Right atrium auricular region (tissue), 2 donors: ENCODE data around the gene PALLD. TPM values are rescaled to one million over a fixed set of nuclear protein-coding genes. Genes with fewer than 3 reads are reported as not detected.

Source experiments
- DNase-seq: peaks from one replicate; pipeline ENCODE4 v3.0.0-alpha.2; 2019; ENCODE audit warnings: low spot score
- H3K27ac ChIP-seq, 2 donors: fragments of 200-600 bp; sonication (generic); 1 replicate in 1 of 2; 2 replicates in 1 of 2; pipeline ENCODE4 v1.5.1; 2016 to 2019
- H3K27me3 ChIP-seq, 2 donors: fragments of 200-600 bp; sonication (generic); one replicate each; pipeline versions ENCODE4 v1.5.1 to v1.6.0; 2017 to 2019
- H3K36me3 ChIP-seq: fragments of 200-600 bp; sonication (generic); one replicate; pipeline ENCODE4 v1.5.1; 2016
- H3K4me1 ChIP-seq, 2 donors: fragments of 200-600 bp; sonication (generic); one replicate each; pipeline versions ENCODE4 v1.5.1 to v1.6.0; 2017 to 2019
- H3K4me3 ChIP-seq, 2 donors: fragments of 200-600 bp; sonication (generic); 1 replicate in 1 of 2; 2 replicates in 1 of 2; pipeline ENCODE4 v1.5.1; 2017 to 2019; ENCODE audit warnings: mild to moderate bottlenecking in 1 of 2, moderate library complexity in 1 of 2
- H3K9me3 ChIP-seq, 2 donors: fragments of 200-600 bp; sonication (generic); one replicate each; pipeline ENCODE4 v1.5.1; 2019
- total RNA-seq, 2 donors: library from RNA; depleted of rRNA; stranded (reverse); fragments of >200 nt; gene quantifications; one replicate each; pipeline ENCODE4 v1.1.0, GENCODE V29; 2016
- TF ChIP-seq, protein P1 (sequence below), 2 donors: fragments of 200-600 bp; sonication (generic); IDR thresholded peaks; one replicate each; pipeline ENCODE4 v1.5.1; 2019; ENCODE audit warnings: antibody characterized with exemption in 2 of 2

PALLD gene
- total RNA-seq, 2 donors from 2014 or later, result 764 to 782 TPM

DNA sequence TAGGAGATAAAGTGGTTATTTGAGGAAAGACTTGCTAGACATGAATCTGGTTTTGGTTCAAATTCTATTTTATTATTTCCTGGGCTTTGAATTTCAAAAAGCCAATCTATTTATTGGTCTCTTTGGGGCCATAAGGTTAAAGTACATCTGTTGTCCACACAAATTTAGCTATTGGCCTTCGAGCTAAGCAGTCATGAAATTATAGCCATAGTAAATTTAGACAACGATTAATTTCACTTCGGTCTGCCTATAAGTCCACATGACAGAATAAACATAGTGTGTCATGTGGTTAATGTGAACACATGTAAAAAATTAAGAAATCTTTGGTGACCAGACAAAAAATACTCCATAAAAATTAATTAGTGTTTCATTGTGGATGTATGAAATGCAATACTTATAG, 161.9 kb downstream of the PALLD start:
- H3K4me3 ChIP-seq, result no peak overlapping the region
- peaks cover 0 to 30% of the 10 kb centered on the region in 2 donors for H3K4me1 ChIP-seq

DNA sequence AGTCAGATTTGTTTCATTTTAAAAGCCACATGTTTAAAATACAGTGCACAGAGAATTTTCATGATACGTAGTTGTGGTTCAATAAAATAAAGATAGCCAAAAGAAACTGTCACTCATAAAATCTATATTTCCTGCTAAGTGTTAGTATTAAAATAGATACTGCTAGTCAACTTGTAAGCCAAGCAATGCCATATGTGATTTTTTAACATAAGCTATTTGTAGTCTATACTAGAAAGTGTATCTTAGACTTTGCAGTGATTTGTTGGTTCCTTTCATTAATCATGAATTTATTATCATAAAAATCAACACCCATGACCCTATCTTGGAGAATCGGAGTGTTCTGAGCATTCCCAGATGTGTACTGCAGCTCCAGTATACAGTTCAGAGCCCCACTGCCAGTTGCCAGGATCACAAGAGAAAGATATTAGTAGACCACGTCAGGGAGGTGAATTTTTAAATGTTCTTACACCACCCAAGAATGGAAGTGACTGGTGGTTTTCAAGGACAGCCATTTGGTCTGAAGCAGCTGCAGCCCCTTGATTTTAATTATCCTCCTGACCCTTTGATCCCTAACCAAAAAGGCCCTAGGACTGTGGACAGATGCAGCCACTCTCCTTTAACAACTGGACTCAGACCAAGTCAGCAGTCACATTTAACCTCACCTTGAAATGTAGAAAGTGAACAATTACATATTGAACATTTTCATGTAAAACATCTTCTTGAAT, 163.1 kb downstream of the PALLD start:
- Histone ChIP-seq H3K27me3 (no peaks in the 10 kb centered on the region), H3K27ac (no peak overlapping the region)
- TF ChIP-seq, protein P1, sequence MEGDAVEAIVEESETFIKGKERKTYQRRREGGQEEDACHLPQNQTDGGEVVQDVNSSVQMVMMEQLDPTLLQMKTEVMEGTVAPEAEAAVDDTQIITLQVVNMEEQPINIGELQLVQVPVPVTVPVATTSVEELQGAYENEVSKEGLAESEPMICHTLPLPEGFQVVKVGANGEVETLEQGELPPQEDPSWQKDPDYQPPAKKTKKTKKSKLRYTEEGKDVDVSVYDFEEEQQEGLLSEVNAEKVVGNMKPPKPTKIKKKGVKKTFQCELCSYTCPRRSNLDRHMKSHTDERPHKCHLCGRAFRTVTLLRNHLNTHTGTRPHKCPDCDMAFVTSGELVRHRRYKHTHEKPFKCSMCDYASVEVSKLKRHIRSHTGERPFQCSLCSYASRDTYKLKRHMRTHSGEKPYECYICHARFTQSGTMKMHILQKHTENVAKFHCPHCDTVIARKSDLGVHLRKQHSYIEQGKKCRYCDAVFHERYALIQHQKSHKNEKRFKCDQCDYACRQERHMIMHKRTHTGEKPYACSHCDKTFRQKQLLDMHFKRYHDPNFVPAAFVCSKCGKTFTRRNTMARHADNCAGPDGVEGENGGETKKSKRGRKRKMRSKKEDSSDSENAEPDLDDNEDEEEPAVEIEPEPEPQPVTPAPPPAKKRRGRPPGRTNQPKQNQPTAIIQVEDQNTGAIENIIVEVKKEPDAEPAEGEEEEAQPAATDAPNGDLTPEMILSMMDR (IDR thresholded peaks at IDR 0.05), result no peak

More for the DNA sequence above, 161.9 kb downstream of the PALLD start:
- no peaks in the 10 kb centered on the region for H3K36me3 ChIP-seq
- H3K9me3 ChIP-seq, result no peaks in the 10 kb centered on the region
- TF ChIP-seq, protein P1 (IDR thresholded peaks at IDR 0.05), result no peak
- H3K27ac ChIP-seq, result no peak overlapping the region
- no peak for DNase-seq
- no peaks in the 10 kb centered on the region for H3K27me3 ChIP-seq

DNA sequence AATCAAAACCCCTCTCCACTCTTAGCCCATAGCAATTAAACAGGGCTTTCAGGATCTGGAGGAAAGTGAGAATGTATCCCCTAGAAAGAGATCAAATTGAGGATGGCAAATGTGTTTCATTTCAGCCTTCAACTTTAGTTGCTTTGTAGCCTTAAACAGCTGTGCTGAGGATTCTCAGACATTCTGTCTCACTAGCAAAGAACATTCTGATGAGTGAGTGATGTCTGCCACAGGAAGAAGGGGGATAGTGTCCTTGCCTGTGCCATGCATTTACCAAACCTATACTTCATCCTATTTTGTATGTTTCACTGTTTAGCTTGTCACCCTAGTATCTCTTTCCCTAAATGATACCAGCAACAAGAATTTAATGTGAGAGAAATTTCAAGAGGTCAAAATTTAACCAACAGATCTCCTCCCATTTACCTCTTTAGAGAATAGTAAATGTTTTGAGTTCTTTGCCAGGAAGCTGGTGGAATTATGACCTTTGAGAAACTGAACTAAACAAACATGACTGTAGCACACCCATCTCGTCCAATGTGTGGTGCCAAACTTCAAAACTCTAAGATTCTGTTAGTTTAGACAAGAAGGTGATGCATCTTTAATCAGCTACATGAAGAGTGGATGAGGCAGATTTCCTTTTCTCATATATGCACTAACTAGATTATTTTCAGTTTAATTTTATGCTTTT, 165.6 kb downstream of the PALLD start:
- Histone ChIP-seq H3K27me3 (no peaks in the 10 kb centered on the region), H3K27ac (no peak overlapping the region), H3K36me3 (no peaks in the 10 kb centered on the region), H3K9me3 (no peaks in the 10 kb centered on the region), H3K4me1 (peaks cover 0 to 24% of the 10 kb centered on the region in 2 donors), H3K4me3 (no peak overlapping the region)
- no peak for DNase-seq
- TF ChIP-seq, protein P1 (IDR thresholded peaks at IDR 0.05), result no peak

More for the DNA sequence above, 163.1 kb downstream of the PALLD start:
- H3K36me3 ChIP-seq, result no peaks in the 10 kb centered on the region
- DNase-seq, result no peak
- no peaks in the 10 kb centered on the region for H3K9me3 ChIP-seq
- peaks cover 0 to 30% of the 10 kb centered on the region in 2 donors for H3K4me1 ChIP-seq
- H3K4me3 ChIP-seq, result no peak overlapping the region

DNA sequence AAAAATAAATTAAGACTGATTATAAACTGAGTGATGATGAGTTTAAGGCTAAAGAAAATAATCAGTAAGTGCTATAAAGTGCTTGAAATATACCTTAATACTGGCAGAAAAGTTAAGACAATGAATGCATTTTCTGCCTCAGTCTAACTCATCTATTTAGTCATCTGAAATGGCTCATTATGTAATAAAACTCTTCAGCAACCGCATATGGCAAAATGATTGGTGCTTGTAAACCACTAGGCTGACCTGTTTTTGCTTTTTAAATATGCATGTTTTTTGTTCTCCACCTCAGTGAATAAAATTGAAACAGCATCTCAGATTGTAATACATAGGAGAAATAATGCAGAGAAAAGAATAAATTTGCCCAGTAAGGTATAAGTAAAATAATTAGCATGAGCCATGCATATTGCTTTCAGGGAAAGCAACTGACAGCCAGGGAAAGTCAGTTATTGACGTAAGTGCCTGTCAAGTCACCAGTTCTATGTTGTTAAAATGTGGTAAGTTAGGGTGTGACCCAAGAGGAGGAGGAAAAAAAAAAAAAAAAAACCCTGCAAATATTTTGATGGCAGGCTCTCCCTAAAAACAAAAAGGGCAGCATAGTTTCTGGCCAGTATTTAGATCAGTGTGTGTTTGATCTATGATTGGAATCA, 167.5 kb downstream of the PALLD start:
- Histone ChIP-seq H3K36me3 (no peaks in the 10 kb centered on the region), H3K27me3 (no peaks in the 10 kb centered on the region), H3K4me1 (peaks cover 0 to 24% of the 10 kb centered on the region in 2 donors), H3K4me3 (no peak overlapping the region), H3K9me3 (no peaks in the 10 kb centered on the region), H3K27ac (no peak overlapping the region)
- TF ChIP-seq, protein P1 (IDR thresholded peaks at IDR 0.05), result no peak
- no peak for DNase-seq

DNA sequence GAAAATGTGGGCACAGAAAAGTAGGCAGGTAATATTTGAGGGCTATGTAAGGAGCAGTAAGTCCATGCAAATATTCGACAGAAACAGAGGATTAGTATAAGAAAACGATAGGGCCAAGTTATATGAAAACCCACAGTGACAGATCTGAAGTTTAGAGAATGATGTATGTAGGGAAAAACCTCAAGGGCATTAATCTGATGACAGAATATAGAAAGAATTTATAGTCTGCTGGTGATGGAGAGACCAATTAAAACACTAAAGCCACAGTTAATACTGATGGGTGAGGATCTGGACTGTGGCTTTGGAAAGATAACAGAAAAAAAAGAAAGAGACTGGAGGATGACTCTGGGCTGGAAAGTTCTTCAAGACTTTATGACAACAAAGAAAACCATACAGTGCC, 169.7 kb downstream of the PALLD start:
- Histone ChIP-seq H3K27ac (no peak overlapping the region), H3K27me3 (no peaks in the 10 kb centered on the region), H3K4me1 (peaks cover 0 to 14% of the 10 kb centered on the region in 2 donors), H3K4me3 (no peak overlapping the region), H3K9me3 (no peaks in the 10 kb centered on the region), H3K36me3 (no peaks in the 10 kb centered on the region)
- no peak for DNase-seq
- TF ChIP-seq, protein P1 (IDR thresholded peaks at IDR 0.05), result no peak
